ENCODE results near the gene LRP11. TPM values are rescaled to one million over a fixed set of nuclear protein-coding genes. Genes with fewer than 3 reads are reported as not detected.
"Not testable (repeated sequence)": the region's sequence is repeated elsewhere in the genome, so short reads cannot be mapped to it uniquely, and the experiment has no call there.

LRP11 gene
- total RNA-seq (ENCODE audit: unreplicated experiment): 10.8 TPM
- long read RNA-seq, partial matches to known transcripts: 0 of 1 reads
- long read RNA-seq, other reads (novel, unspliced or antisense): 1 of 1 reads

- Mint-ChIP-seq H3K4me3 (ENCODE audit: unreplicated experiment) (peak within 1 kb of the TSS; percentile 86), H3K9me3 (ENCODE audit: unreplicated experiment) (peaks cover 4% of the 10 kb centered on the region), H3K36me3 (ENCODE audit: unreplicated experiment) (no peaks in the 10 kb centered on the region), H3K4me1 (ENCODE audit: low read depth, unreplicated experiment) (peaks cover 3% of the 10 kb centered on the region), H3K27ac (ENCODE audit: unreplicated experiment) (peak within 1 kb of the TSS; percentile 88), H3K27me3 (ENCODE audit: unreplicated experiment) (peaks cover 6% of the 10 kb centered on the region)
- no peak for TF ChIP-seq CTCF (IDR thresholded peaks at IDR 0.05; ENCODE audit: partially characterized antibody, unreplicated experiment)
- DNase-seq: peak; percentile 85
Measured at GRCh38 chr6:149863698-149864577, at the start of gene LRP11. Gene LRP11, minus strand, starts transcription at chr6:149864359. Its CDS starts 339 bp downstream, at chr6:149864020.

GRCh38 chr6:149913540-149914240, 49.5 kb upstream of the LRP11 start:
- DNase-seq: no peak
- no peaks in the 10 kb centered on the region for H3K36me3 Mint-ChIP-seq (ENCODE audit: unreplicated experiment)
- H3K27me3 Mint-ChIP-seq (ENCODE audit: unreplicated experiment): peaks cover 7% of the 10 kb centered on the region
- peaks cover 10% of the 10 kb centered on the region for H3K9me3 Mint-ChIP-seq (ENCODE audit: unreplicated experiment)
- H3K4me3 Mint-ChIP-seq (ENCODE audit: unreplicated experiment): no peak overlapping the region
- H3K27ac Mint-ChIP-seq (ENCODE audit: unreplicated experiment): no peak overlapping the region
- no peaks in the 10 kb centered on the region for H3K4me1 Mint-ChIP-seq (ENCODE audit: low read depth, unreplicated experiment)
- no peak for TF ChIP-seq CTCF (IDR thresholded peaks at IDR 0.05; ENCODE audit: partially characterized antibody, unreplicated experiment)

- no peaks in the 10 kb centered on the region for H3K4me1 Mint-ChIP-seq (ENCODE audit: low read depth, unreplicated experiment)
- peaks cover 12% of the 10 kb centered on the region for H3K9me3 Mint-ChIP-seq (ENCODE audit: unreplicated experiment)
- H3K4me3 Mint-ChIP-seq (ENCODE audit: unreplicated experiment): no peak overlapping the region
- no peak for TF ChIP-seq CTCF (IDR thresholded peaks at IDR 0.05; ENCODE audit: partially characterized antibody, unreplicated experiment)
- no peak for DNase-seq
- no peak overlapping the region for H3K27ac Mint-ChIP-seq (ENCODE audit: unreplicated experiment)
- peaks cover 2% of the 10 kb centered on the region for H3K36me3 Mint-ChIP-seq (ENCODE audit: unreplicated experiment)
- peaks cover 2% of the 10 kb centered on the region for H3K27me3 Mint-ChIP-seq (ENCODE audit: unreplicated experiment)
Measured at GRCh38 chr6:149913085-149913484, 48.9 kb upstream of the LRP11 start.

- not testable (repeated sequence) for H3K36me3 Mint-ChIP-seq (ENCODE audit: unreplicated experiment); H3K27ac Mint-ChIP-seq (ENCODE audit: unreplicated experiment); H3K4me1 Mint-ChIP-seq (ENCODE audit: low read depth, unreplicated experiment); DNase-seq; H3K27me3 Mint-ChIP-seq (ENCODE audit: unreplicated experiment); H3K4me3 Mint-ChIP-seq (ENCODE audit: unreplicated experiment)
- peaks cover 14% of the 10 kb centered on the region for H3K9me3 Mint-ChIP-seq (ENCODE audit: unreplicated experiment)
Measured at GRCh38 chr6:149912680-149913079, 48.5 kb upstream of the LRP11 start.

GRCh38 chr6:149910721-149911151, 46.6 kb upstream of the LRP11 start:
- Mint-ChIP-seq H3K4me3 (ENCODE audit: unreplicated experiment) (no peak overlapping the region), H3K36me3 (ENCODE audit: unreplicated experiment) (peaks cover 11% of the 10 kb centered on the region), H3K4me1 (ENCODE audit: low read depth, unreplicated experiment) (no peaks in the 10 kb centered on the region), H3K27ac (ENCODE audit: unreplicated experiment) (no peak overlapping the region), H3K9me3 (ENCODE audit: unreplicated experiment) (peaks cover 14% of the 10 kb centered on the region), H3K27me3 (ENCODE audit: unreplicated experiment) (peaks cover 2% of the 10 kb centered on the region)
- TF ChIP-seq CTCF (IDR thresholded peaks at IDR 0.05; ENCODE audit: partially characterized antibody, unreplicated experiment): no peak
- no peak for DNase-seq

All from glutamatergic neuron (in vitro differentiated cells).